ENCODE measurements around the gene COL6A1. TPM values are rescaled to one million over a fixed set of nuclear protein-coding genes. Genes with fewer than 3 reads are reported as not detected.

COL6A1 gene
- total RNA-seq, 1 donor from 2014 or later: 0.11 TPM

DNA sequence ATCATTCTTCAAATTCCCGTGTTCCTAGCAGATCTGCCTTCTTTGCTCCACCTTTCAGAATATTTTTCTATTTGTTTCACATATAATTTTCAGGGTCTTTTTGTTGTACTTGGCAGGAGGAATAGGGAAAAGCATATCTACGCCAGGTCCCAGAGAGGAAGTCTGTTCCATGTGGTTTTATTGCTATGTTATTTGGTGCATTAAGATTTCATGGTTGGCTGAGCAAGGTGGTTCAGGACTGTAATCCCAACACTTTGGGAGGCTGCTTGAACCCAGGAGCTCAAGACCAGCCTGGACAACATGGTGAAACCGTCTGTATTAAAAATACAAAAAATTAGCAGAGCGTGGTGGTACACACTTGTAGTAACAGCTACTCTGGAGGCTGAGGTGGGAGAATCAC, 36.1 kb downstream of the COL6A1 start:
- intact Hi-C loops (cut with micrococcal nuclease): no loop called here
- H3K27me3 Mint-ChIP-seq: peaks cover 33% of the 10 kb centered on the region
- DNase-seq: no peak
- H3K9me3 Mint-ChIP-seq: no peaks in the 10 kb centered on the region
- H3K36me3 Mint-ChIP-seq (ENCODE audit: low read depth): no peaks in the 10 kb centered on the region
- H3K4me3 Mint-ChIP-seq: no peak overlapping the region
- H3K27ac Mint-ChIP-seq: no peak overlapping the region
- ATAC-seq (ENCODE audit: low read depth): no peak
- TF ChIP-seq, protein P1, sequence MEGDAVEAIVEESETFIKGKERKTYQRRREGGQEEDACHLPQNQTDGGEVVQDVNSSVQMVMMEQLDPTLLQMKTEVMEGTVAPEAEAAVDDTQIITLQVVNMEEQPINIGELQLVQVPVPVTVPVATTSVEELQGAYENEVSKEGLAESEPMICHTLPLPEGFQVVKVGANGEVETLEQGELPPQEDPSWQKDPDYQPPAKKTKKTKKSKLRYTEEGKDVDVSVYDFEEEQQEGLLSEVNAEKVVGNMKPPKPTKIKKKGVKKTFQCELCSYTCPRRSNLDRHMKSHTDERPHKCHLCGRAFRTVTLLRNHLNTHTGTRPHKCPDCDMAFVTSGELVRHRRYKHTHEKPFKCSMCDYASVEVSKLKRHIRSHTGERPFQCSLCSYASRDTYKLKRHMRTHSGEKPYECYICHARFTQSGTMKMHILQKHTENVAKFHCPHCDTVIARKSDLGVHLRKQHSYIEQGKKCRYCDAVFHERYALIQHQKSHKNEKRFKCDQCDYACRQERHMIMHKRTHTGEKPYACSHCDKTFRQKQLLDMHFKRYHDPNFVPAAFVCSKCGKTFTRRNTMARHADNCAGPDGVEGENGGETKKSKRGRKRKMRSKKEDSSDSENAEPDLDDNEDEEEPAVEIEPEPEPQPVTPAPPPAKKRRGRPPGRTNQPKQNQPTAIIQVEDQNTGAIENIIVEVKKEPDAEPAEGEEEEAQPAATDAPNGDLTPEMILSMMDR (IDR thresholded peaks at IDR 0.05): no peak
- ChIA-PET POLR2A (no interaction called here), CTCF (no interaction called here)
- H3K4me1 Mint-ChIP-seq: no peaks in the 10 kb centered on the region

DNA sequence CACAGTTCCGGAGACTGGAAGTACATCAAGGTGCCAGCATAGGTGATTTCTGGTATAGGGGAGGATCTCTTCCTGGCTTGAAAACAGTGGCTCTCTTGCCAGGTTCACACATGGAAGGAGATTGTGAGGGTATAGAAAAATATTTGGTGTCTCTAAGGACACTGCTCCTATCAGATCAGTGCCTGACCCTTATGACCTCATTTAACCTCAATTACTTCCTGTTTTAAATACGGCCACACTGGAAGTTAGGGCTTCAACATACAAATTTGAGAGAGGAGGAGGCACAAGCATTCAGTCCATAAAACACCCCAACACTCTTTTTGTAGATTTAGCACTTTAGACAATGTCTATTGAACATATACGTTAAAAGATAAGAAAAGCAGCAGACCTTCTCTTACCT, 37.0 kb downstream of the COL6A1 start:
- Mint-ChIP-seq H3K4me3 (no peak overlapping the region), H3K27me3 (peaks cover 37% of the 10 kb centered on the region), H3K27ac (no peak overlapping the region), H3K36me3 (ENCODE audit: low read depth) (no peaks in the 10 kb centered on the region), H3K4me1 (no peaks in the 10 kb centered on the region), H3K9me3 (no peaks in the 10 kb centered on the region)
- no peak for DNase-seq
- ChIA-PET POLR2A (no interaction called here), CTCF (no interaction called here)
- ATAC-seq (ENCODE audit: low read depth): no peak
- TF ChIP-seq, protein P1 (IDR thresholded peaks at IDR 0.05): no peak
- intact Hi-C loops (cut with micrococcal nuclease): no loop called here

DNA sequence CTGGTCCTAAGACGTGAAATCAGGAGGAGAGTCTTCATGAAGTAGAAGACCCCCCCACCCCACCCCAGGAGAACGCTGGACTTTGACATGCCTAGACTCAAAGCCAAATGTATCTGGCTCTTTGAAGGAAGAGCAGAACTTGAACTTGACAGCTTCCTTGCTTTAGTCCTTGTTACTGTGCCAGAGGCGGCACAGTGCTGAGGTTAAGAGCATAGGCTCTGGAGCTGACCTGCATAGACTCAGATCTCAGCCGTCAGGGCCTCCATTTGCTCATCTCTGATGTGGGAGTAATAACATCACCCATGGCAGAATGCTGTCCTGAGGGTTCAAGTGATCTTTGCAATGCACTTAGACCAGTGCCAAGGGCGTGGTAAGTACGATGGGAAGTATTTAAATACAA, 39.0 kb downstream of the COL6A1 start:
- DNase-seq (no peak), ATAC-seq (ENCODE audit: low read depth) (no peak)
- H3K4me3 Mint-ChIP-seq: no peak overlapping the region
- TF ChIP-seq, protein P1 (IDR thresholded peaks at IDR 0.05): no peak
- H3K27me3 Mint-ChIP-seq: peaks cover 44% of the 10 kb centered on the region
- intact Hi-C loops (cut with micrococcal nuclease): no loop called here
- ChIA-PET POLR2A (no interaction called here), CTCF (no interaction called here)
- no peak overlapping the region for H3K27ac Mint-ChIP-seq
- H3K36me3 Mint-ChIP-seq (ENCODE audit: low read depth): no peaks in the 10 kb centered on the region
- H3K4me1 Mint-ChIP-seq: no peaks in the 10 kb centered on the region
- no peaks in the 10 kb centered on the region for H3K9me3 Mint-ChIP-seq

DNA sequence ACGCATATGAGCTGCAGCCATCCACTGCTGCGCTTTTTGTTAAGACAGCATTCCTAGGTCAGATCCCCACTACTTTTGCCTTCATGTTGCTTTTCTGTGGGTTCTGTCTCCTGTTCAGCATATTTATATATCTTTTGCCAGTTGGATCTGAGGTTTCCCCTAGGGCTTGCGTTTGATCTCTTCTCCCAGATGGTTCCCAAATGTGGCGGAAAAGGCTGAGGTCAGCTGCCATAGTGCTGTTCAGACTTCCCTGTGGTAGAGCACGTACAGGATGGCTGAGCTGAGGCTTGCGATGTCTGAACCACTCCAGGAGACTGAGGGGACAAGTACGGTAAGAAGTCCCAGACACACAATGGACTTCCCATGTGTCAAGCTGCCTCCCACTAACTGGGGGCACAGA, 39.8 kb downstream of the COL6A1 start:
- no peak for ATAC-seq (ENCODE audit: low read depth)
- no peak overlapping the region for H3K27ac Mint-ChIP-seq
- H3K27me3 Mint-ChIP-seq: peaks cover 40% of the 10 kb centered on the region
- H3K4me3 Mint-ChIP-seq: no peak overlapping the region
- no peaks in the 10 kb centered on the region for H3K4me1 Mint-ChIP-seq
- no peak for DNase-seq
- ChIA-PET POLR2A (no interaction called here), CTCF (no interaction called here)
- H3K36me3 Mint-ChIP-seq (ENCODE audit: low read depth): no peaks in the 10 kb centered on the region
- no peaks in the 10 kb centered on the region for H3K9me3 Mint-ChIP-seq
- TF ChIP-seq, protein P1 (IDR thresholded peaks at IDR 0.05): no peak
- intact Hi-C loops (cut with micrococcal nuclease): no loop called here

DNA sequence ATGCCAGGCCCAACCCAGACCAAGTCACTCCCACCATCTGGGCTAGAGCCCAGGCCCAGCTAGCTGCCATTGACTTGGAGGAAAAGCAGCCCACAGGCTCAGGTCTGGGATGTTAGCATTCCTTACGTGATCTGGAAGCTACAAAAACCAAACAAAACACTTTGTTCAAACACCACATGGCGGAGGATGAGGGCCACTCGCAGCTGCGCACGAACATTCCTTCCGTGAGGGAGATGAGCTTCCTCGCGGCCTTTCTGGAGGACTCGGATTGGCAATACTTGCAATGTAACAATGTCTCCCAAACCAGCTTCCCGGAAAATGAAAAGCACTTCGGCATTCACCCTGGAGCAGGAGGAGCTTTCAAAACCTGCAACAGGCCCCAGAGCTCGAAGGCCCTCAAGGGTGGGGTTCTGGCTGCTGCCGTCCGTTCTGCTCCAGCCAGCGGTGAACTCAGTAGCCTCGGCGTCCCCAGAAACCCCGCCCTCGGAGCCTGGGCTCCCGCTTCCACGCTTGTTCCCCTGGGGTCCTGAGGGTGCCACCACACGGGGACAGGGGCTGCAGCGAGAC, 40.5 kb downstream of the COL6A1 start:
- Mint-ChIP-seq H3K9me3 (no peaks in the 10 kb centered on the region), H3K27ac (no peak overlapping the region), H3K4me3 (no peak overlapping the region), H3K27me3 (peaks cover 34% of the 10 kb centered on the region), H3K4me1 (no peaks in the 10 kb centered on the region), H3K36me3 (ENCODE audit: low read depth) (no peaks in the 10 kb centered on the region)
- no peak for DNase-seq
- TF ChIP-seq, protein P1 (IDR thresholded peaks at IDR 0.05): no peak
- intact Hi-C loops (cut with micrococcal nuclease): no loop called here
- CTCF ChIA-PET: no interaction called here
- POLR2A ChIA-PET: no interaction called here
- ATAC-seq (ENCODE audit: low read depth): no peak

Measured in activated B cell treated with CpG ODN at 0.5 μM for 24 hours (primary cell).